ENCODE results near the gene PSME2.

GRCh38 chr14:24177891-24178290 lies 31.5 kb upstream of the PSME2 start:
- TF ChIP-seq RAD21 (IDR thresholded peaks at IDR 0.05; ENCODE audit: insufficient read depth, low read depth, low read length) (no peak), EP300 (IDR thresholded peaks at IDR 0.05; ENCODE audit: borderline replicate concordance in 1 of 2, control insufficient read depth in 1 of 2, low read depth in 2 of 2, low read length in 2 of 2) (no peak), NFIC (IDR thresholded peaks at IDR 0.05; ENCODE audit: low read depth, low read length) (no peak), ATF2 (IDR thresholded peaks at IDR 0.05; ENCODE audit: low read length) (no peak), POLR2A (IDR thresholded peaks at IDR 0.05; ENCODE audit: low read depth, low read length) (no peak), USF2 (IDR thresholded peaks at IDR 0.05; ENCODE audit: borderline replicate concordance, low read depth, low read length) (no peak), ASH2L (IDR thresholded peaks at IDR 0.05; ENCODE audit: borderline replicate concordance, low read depth) (no peak), JUND (IDR thresholded peaks at IDR 0.05; ENCODE audit: low read depth, low read length) (no peak), CTCF (IDR thresholded peaks at IDR 0.05 in 2 of 3, conservative IDR thresholded peaks at IDR 0.05 in 1 of 3; ENCODE audit: control insufficient read depth in 2 of 3, extremely low read depth in 1 of 3, insufficient read depth in 1 of 3, low read depth in 3 of 3, low read length in 3 of 3) (no peak)
